ENCODE results near the gene MARCKSL1. TPM values are rescaled to one million over a fixed set of nuclear protein-coding genes. Genes with fewer than 3 reads are reported as not detected.
A peak's percentile ranks its signal among the peaks of the same experiment; 100 is the strongest.

The MARCKSL1 gene
- total and polyA plus RNA-seq, 10 donors: 25.7 to 120 (median 65.3) TPM

DNA sequence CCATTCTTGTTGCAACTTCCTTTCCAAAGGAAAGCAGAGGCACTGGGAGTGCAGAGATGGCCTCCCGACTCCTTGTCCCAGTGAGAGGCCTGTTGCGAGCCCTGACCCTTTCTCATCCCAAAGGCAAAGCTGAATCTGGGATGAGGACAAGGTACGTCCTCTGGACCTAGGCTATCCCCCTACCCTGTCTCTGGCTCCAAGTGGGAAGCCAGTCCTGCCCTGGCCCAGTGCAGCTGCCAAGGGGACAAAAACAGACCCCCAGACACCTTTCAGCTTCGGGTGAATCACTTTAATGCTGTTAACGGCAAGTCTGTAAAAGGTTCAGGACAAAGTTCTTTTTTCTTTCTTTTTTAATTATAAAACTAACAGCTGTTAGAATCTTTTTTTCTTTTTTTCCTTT is 28.8 kb upstream of the MARCKSL1 start:
- peak; percentile 21 for DNase-seq
- Histone ChIP-seq H3K27ac (no peak overlapping the region), H3K36me3 (peaks cover 5 to 82% (median 55%) of the 10 kb centered on the region in 6 donors), H3K27me3 (replicated peaks in 1 of 7) (peaks cover 0 to 17% (median 0%) of the 10 kb centered on the region in 7 donors), H3K4me1 (peaks cover 8 to 32% (median 24%) of the 10 kb centered on the region in 6 donors), H3K4me3 (no peak overlapping the region), H3K9me3 (no peaks in the 10 kb centered on the region)
- intact Hi-C loops (cut with DNase I; ENCODE audit: low total_unique reads): no loop called here
- 91 to 96% (median 94%) methylated on average over 5 of the region's 5 CpGs for WGBS, 5 donors
- no peak for TF ChIP-seq POLR2A (IDR thresholded peaks at IDR 0.05)
- TF ChIP-seq, protein P1, sequence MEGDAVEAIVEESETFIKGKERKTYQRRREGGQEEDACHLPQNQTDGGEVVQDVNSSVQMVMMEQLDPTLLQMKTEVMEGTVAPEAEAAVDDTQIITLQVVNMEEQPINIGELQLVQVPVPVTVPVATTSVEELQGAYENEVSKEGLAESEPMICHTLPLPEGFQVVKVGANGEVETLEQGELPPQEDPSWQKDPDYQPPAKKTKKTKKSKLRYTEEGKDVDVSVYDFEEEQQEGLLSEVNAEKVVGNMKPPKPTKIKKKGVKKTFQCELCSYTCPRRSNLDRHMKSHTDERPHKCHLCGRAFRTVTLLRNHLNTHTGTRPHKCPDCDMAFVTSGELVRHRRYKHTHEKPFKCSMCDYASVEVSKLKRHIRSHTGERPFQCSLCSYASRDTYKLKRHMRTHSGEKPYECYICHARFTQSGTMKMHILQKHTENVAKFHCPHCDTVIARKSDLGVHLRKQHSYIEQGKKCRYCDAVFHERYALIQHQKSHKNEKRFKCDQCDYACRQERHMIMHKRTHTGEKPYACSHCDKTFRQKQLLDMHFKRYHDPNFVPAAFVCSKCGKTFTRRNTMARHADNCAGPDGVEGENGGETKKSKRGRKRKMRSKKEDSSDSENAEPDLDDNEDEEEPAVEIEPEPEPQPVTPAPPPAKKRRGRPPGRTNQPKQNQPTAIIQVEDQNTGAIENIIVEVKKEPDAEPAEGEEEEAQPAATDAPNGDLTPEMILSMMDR (IDR thresholded peaks at IDR 0.05 in 8 of 11, conservative IDR thresholded peaks at IDR 0.05 in 3 of 11): no peak
- no peak for TF ChIP-seq POLR2AphosphoS5 (IDR thresholded peaks at IDR 0.05)

DNA sequence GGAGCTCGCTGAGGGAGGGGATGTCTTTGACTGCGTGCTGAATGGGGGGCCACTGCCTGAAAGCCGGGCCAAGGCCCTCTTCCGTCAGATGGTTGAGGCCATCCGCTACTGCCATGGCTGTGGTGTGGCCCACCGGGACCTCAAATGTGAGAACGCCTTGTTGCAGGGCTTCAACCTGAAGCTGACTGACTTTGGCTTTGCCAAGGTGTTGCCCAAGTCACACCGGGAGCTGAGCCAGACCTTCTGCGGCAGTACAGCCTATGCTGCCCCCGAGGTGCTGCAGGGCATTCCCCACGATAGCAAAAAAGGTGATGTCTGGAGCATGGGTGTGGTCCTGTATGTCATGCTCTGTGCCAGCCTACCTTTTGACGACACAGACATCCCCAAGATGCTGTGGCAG is 27.7 kb upstream of the MARCKSL1 start:
- H3K4me3 ChIP-seq: no peak overlapping the region
- H3K27me3 ChIP-seq (replicated peaks in 1 of 7): peaks cover 0 to 17% (median 0%) of the 10 kb centered on the region in 7 donors
- 93 to 99% (median 96%) methylated on average over 9 to 12 of the region's 12 CpGs for WGBS, 5 donors
- H3K9me3 ChIP-seq: no peaks in the 10 kb centered on the region
- no peak overlapping the region for H3K27ac ChIP-seq
- TF ChIP-seq, protein P1 (IDR thresholded peaks at IDR 0.05 in 8 of 11, conservative IDR thresholded peaks at IDR 0.05 in 3 of 11): no peak
- TF ChIP-seq POLR2AphosphoS5 (IDR thresholded peaks at IDR 0.05) (peak in 2 of 3 donors; percentile 38 to 65), POLR2A (IDR thresholded peaks at IDR 0.05) (no peak)
- peaks cover 5 to 71% (median 47%) of the 10 kb centered on the region in 6 donors for H3K36me3 ChIP-seq
- peaks cover 8 to 40% (median 30%) of the 10 kb centered on the region in 6 donors for H3K4me1 ChIP-seq
- intact Hi-C loops (cut with DNase I; ENCODE audit: low total_unique reads): no loop called here
- peak; percentile 61 for DNase-seq

DNA sequence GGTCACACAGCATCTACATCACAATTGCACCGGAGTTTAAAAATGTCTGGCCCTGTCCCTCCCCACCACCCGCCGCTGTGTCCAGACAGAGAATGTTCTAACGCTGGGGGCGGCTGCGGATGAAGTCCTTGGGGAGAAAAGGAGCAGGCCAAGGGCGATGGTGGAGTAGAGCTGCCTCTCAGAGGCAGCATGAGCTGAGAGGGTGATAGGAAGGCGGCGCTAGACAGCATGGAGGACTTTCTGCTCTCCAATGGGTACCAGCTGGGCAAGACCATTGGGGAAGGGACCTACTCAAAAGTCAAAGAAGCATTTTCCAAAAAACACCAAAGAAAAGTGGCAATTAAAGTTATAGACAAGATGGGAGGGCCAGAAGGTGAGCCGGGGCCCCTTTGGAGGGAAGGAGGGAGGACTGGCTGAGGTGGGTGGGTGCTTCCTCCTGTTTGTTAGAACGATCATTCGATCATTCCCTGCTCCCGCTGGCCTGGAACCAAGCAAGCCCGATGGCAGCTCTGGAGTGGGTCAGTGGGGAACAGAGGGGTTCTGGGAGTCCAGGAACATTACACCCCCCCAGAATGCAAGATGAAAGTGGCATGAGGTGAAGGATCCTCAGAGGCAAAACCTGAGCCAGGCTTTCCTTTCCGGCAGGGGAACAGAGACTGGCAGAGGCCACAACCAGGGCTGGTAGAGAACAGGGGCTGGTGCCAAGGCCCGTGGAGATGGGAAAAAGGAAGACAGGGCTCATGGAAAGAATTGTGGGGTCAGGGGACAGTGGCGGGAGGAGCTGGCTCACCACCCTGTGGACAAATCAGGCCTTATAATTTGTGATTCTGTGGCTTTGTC is 26.7 kb upstream of the MARCKSL1 start, which contains the start of the genes FAM229A and TSSK3:
FAM229A (minus strand) TSS at position 12 of the 840 bp plus-strand sequence. CDS start 394 bp downstream, outside the sequence.
TSSK3 (plus strand) TSS at position 66 of the 840 bp plus-strand sequence; CDS start at position 229, 163 bp downstream.
- intact Hi-C loops (cut with DNase I; ENCODE audit: low total_unique reads): no loop called here

More for the DNA sequence above, 26.7 kb upstream of the MARCKSL1 start, which contains the start of the genes FAM229A and TSSK3:
- peak within 1 kb of the TSS in 7 of 8 donors; percentile 15 to 61 (median 27) for H3K4me3 ChIP-seq
- H3K27ac ChIP-seq: peak within 1 kb of the TSS in 7 of 8 donors; percentile 15 to 65 (median 48)
- peak; percentile 56 for DNase-seq
- no peaks in the 10 kb centered on the region for H3K9me3 ChIP-seq
- 70 to 77% (median 76%) methylated on average over 17 of the region's 17 CpGs for WGBS, 5 donors
- peaks cover 8 to 40% (median 30%) of the 10 kb centered on the region in 6 donors for H3K4me1 ChIP-seq
- TF ChIP-seq, protein P1 (IDR thresholded peaks at IDR 0.05 in 8 of 11, conservative IDR thresholded peaks at IDR 0.05 in 3 of 11): no peak
- TF ChIP-seq POLR2AphosphoS5 (IDR thresholded peaks at IDR 0.05): no peak
- no peak for TF ChIP-seq POLR2A (IDR thresholded peaks at IDR 0.05)
- peaks cover 0 to 61% (median 37%) of the 10 kb centered on the region in 6 donors for H3K36me3 ChIP-seq
- peaks cover 0 to 17% (median 0%) of the 10 kb centered on the region in 7 donors for H3K27me3 ChIP-seq (replicated peaks in 1 of 7)
